ENCODE measurements around the gene GAS1.

GRCh38 chr9:86943201-86944113, 3.8 kb downstream of the GAS1 start:
- TF ChIP-seq, protein P1, sequence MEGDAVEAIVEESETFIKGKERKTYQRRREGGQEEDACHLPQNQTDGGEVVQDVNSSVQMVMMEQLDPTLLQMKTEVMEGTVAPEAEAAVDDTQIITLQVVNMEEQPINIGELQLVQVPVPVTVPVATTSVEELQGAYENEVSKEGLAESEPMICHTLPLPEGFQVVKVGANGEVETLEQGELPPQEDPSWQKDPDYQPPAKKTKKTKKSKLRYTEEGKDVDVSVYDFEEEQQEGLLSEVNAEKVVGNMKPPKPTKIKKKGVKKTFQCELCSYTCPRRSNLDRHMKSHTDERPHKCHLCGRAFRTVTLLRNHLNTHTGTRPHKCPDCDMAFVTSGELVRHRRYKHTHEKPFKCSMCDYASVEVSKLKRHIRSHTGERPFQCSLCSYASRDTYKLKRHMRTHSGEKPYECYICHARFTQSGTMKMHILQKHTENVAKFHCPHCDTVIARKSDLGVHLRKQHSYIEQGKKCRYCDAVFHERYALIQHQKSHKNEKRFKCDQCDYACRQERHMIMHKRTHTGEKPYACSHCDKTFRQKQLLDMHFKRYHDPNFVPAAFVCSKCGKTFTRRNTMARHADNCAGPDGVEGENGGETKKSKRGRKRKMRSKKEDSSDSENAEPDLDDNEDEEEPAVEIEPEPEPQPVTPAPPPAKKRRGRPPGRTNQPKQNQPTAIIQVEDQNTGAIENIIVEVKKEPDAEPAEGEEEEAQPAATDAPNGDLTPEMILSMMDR (IDR thresholded peaks at IDR 0.05; ENCODE audit: control extremely low read depth in 1 of 3, insufficient read depth in 1 of 3, low read depth in 1 of 3, low read length in 3 of 3): no peak
- TF ChIP-seq EGR1 (IDR thresholded peaks at IDR 0.05; ENCODE audit: borderline replicate concordance, low read depth, low read length): no peak
- TF ChIP-seq TEAD4 (IDR thresholded peaks at IDR 0.05; ENCODE audit: low read depth, low read length): no peak
- no peak for TF ChIP-seq YY1 (IDR thresholded peaks at IDR 0.05; ENCODE audit: low read depth, low read length)
- no peak for TF ChIP-seq USF2 (IDR thresholded peaks at IDR 0.05; ENCODE audit: low read length)
- TF ChIP-seq RAD21 (IDR thresholded peaks at IDR 0.05 in 1 of 2, conservative IDR thresholded peaks at IDR 0.05 in 1 of 2; ENCODE audit: low read depth in 2 of 2, low read length in 2 of 2): no peak
- no peak for TF ChIP-seq POLR2A (IDR thresholded peaks at IDR 0.05; ENCODE audit: control extremely low read depth in 1 of 2, low read depth in 2 of 2, low read length in 2 of 2)
- no peak for TF ChIP-seq EP300 (IDR thresholded peaks at IDR 0.05; ENCODE audit: borderline replicate concordance in 1 of 2, low read depth in 2 of 2, low read length in 2 of 2)
- TF ChIP-seq POLR2AphosphoS5 (IDR thresholded peaks at IDR 0.05; ENCODE audit: low read depth, low read length): no peak
- TF ChIP-seq TBP (IDR thresholded peaks at IDR 0.05; ENCODE audit: low read depth, low read length): no peak
